A549 treated with DMSO at 1 μM for 4 hours (cell line): ENCODE measurements around the gene STXBP1. TPM values are rescaled to one million over a fixed set of nuclear protein-coding genes. Genes with fewer than 3 reads are reported as not detected.

Experiments used
- total RNA-seq: library from RNA; stranded (reverse); fragments of 200-300 nt; extraction: Qiagen RNA extraction; gene quantifications from 5 replicates; pipeline ENCODE4 v1.2.3, GENCODE V29; 2022; ENCODE audit warnings: low read depth

Gene STXBP1
- total RNA-seq: 14.9 to 19.5 TPM (median 17.9 TPM) in 5 replicates

DNA sequence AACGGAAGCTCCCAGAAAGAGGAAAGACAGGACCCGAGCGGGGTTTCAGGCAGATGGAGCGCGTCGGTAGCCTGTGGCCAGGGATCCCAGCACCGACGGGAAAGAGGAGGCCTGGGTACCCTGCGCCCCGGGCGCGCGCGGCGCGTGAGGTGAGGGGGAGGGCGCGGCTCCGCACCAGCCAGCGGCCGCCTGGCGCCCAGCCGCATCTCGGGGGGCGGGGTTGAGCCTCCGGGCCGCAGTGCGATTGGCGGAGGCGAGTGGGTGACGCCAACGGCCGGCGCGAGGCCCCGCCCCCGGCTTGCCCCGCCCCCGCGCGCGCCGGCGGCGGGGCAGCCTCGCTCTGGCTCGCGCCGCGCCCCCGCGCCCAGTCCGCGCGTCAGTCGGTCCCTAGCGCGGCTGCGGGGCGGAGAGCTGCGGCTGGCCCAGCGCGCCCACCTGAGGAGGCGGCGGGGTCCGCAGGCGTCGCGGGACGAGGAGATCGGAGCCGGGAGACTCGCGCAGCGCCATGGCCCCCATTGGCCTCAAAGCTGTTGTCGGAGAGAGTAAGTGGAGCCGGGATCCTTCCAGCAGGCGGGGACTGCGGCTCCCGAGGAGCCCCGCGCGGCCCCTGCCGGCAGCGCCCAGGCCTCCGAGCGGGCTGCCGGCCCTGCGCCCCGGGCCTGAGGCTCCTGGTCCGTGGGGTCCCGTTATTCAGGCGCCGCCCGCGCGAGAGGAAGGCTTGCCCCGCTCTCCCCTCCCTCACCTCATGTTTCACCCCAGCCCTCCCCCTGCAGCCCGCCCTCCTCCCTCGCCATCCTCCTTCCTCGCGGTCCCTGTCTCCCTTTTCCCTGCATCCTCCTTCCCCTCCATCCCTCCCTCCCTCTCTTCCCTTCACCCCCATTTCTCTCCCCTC is at the start of gene STXBP1:
STXBP1 (plus strand) TSS at position 379 of the 892 bp plus-strand sequence; CDS start at position 506, 127 bp downstream.

DNA sequence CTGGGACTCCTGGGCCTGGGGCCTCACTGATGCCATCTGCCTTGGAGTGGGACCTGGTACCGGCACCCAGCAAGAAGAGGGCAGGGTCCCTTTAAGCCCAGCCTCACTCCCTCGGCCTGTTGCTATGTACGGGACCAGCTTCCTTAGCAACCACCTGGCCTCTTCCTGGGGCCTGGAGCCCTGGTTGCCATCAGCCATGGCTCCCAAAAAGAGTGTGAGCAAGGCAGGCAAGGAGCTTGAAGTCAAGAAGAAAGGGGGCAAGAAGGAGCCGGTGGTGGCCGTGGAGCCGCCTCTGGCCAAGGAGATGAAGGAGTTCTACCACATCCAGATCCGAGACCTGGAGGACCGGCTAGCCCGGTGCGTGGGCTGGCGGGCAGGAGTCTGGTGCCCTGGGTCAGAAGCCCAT is 94.8 kb downstream of the STXBP1 start, which contains the start of gene CFAP157:
CFAP157 (plus strand) TSS at position 153 of the 406 bp plus-strand sequence; CDS start at position 197, 44 bp downstream.

DNA sequence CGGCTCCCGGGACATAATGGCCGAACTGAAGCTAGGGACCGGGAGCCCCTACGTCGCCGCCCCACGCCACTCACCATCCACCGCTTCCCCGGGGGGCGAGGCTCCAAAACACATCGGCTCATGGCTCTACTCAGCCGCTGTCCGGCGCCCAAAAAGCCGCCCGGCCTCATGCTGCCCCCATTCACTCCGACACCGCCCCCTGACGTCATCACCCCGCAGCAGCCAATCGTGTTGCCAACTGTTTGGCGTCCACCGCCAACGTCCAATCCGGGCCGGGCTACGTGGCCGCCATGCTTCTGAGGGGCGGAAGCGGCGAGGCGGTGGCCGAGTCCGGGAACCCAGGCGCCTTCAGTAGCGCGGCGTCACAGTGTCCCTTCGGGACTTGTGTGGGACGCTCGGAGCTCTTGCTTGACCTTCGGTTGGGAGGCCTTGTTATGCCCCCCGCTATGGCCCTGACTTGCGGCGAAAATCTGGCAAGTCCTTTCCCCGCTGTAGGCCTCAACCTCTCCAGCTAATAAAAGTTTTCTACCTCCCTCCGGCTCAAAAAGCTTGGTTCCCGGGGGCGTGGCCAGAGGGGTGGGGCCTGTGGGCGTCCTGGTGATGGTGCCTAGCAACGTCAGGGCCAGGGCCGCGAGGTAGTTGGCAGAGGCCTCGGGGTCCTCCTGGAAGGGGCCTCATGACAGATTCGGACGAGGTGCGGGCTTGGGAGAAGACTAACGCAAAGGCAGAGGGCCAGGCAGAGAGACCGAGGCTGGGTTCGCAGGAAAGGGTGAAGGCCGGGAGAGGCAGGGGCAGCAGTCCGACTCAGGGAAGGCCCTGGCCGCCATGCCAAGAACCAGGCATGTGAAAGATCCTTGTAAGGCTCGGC is 103.6 kb downstream of the STXBP1 start, which contains the start of the genes PTRH1 and TTC16:
PTRH1 (minus strand) TSS at position 194 of the 868 bp plus-strand sequence; CDS start at position 170, 24 bp downstream.
TTC16 (plus strand) TSS at position 610 of the 868 bp plus-strand sequence; CDS start at position 677, 67 bp downstream.

DNA sequence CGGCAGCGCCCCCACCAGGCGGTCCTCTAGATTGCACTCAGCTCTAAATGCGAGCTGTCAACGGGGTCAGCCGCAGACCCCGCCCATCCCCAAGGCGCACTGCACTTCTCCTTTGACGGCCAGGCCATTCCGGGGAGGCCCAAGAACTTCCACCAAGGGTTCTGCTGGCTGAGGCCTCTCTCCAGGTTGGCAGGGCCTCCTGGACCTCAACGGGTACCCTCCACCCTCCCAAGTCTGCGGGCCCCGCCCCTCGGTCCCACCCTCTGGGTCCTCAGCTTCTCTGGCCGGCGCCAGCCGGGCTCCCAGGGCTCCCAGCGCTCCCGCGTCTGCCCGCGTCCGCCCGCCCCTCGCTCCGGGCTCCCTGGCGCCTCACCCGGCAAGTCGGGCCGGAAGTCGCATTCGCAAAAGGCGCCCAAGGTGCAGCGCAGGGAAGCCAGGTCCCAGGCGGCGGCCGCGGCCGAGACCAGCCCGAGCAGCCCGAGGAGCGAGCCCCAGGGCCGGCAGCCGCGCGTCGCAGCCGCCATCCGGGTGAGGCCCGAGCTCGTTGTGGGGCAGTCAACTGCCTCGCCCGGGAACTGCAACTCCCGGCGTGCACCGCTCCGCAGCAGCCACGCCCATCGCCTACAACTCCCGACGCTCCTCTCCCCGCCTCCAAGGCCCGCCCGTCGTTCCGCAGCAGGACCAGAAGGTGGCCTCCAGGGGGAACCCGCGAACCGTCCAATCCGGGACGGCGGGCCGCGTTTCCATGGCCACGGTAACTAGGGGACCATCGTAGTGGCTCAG is 122.9 kb downstream of the STXBP1 start, which contains the start of gene TOR2A:
TOR2A (minus strand) TSS at position 548 of the 783 bp plus-strand sequence; CDS start at position 524, 24 bp downstream.

Other genes with a start within 250 kb of the STXBP1 start
- gene SLC2A8, start 215.1 kb upstream of the STXBP1 start, total RNA-seq: 10.9 to 15.3 TPM (median 13.8 TPM) in 5 replicates
- gene ZNF79, start 187.9 kb upstream of the STXBP1 start, total RNA-seq: 5.6 to 7.0 TPM (median 6.5 TPM) in 5 replicates
- 2,625 to 2,922 TPM (median 2,778 TPM) in 5 replicates for gene RPL12, start 160.9 kb upstream of the STXBP1 start, total RNA-seq
- gene LRSAM1, start 160.8 kb upstream of the STXBP1 start, total RNA-seq: 8.0 to 11.0 TPM (median 10.2 TPM) in 5 replicates
- 0.04 to 0.11 TPM (median 0.05 TPM) in 4 of 5 replicates, not detected in the other for gene CFAP157, start 94.7 kb downstream of the STXBP1 start, total RNA-seq
- 10.4 to 17.0 TPM (median 14.5 TPM) in 5 replicates for gene PTRH1, start 103.4 kb downstream of the STXBP1 start, total RNA-seq
- gene TTC16, start 103.8 kb downstream of the STXBP1 start, total RNA-seq: 0.03 TPM in 1 of 5 replicates, not detected in the others
- gene TOR2A, start 123.0 kb downstream of the STXBP1 start, total RNA-seq: 10.2 to 14.7 TPM (median 13.1 TPM) in 5 replicates
- gene SH2D3C, start 166.4 kb downstream of the STXBP1 start, total RNA-seq: 0.07 to 0.17 TPM (median 0.16 TPM) in 4 of 5 replicates, not detected in the other
- gene CDK9, start 173.8 kb downstream of the STXBP1 start, total RNA-seq: 44.7 to 54.0 TPM (median 46.4 TPM) in 5 replicates
- 46.1 to 53.7 TPM (median 48.9 TPM) in 5 replicates for gene FPGS, start 190.6 kb downstream of the STXBP1 start, total RNA-seq
- gene ENG, start 242.4 kb downstream of the STXBP1 start, total RNA-seq: 0.09 to 0.34 TPM (median 0.14 TPM) in 5 replicates